HG03135 (cell line): ENCODE measurements around the gene MTHFD2.
"Not testable (repeated sequence)": the region's sequence is repeated elsewhere in the genome, so short reads cannot be mapped to it uniquely, and the experiment has no call there.

Source experiments
- ATAC-seq: cut with Tn5 transposase; IDR thresholded peaks from one replicate; pipeline ENCODE4 v1.9.1; 2021; ENCODE audit warnings: mild to moderate bottlenecking, moderate library complexity; ENCODE audit not compliant: unreplicated experiment

The MTHFD2 gene

DNA sequence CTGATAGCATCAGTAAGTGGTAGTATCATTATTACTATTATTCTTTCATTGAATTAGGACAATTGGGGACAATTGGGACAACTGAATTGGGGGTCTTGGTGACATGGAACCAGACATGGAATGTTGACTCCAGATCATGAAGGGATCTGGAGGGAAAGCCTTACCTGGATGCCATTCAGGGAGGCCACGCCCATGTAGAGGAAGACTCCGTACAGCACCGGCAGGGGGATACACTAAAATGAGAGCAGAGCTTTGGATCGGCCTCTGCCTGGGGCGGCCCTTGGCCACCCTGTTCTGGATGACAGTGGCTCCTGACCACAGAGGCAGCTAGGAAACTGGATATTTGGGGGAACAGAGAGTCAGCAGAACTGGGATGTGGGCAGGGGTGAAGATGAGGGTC is 29.2 kb downstream of the MTHFD2 start:
- no peak for ATAC-seq

DNA sequence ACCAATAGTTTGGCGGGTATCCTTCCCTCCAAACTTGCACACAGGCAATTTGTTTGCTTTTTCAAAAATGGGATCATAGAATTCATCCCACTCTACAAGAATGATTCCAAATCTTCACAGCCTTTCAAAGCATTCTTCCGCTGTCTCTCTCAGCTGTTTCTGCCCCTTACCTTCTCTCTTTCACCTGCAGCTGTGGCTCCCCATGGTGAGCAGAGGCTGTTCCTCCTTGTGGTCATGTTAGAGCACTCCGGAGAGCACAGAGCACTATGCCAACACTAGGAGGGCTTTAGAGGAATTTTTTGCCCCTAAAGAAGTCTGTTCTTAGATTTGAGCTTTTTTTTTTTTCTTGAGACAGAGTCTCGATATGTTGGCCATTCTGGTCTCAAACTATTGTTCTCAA is 30.4 kb downstream of the MTHFD2 start:
- ATAC-seq, result no peak

DNA sequence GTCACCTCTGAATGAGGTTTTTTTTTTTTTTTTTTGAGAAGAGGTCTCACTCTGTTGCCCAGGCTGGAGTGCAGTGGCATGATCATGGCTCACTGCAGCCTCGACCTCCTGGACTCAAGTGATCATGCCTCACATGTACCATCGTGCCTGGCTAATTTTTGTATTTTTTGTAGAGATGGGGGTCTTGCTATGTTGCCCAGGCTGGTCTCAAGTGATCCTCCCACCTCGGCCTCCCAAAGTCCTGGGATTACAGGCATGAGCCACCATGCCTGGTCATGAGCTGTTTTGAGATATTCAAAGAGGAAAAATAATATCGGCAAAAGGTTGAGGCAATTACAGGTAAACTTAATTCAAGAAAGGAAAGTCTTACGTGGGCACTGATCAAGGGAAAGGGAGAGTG is 31.4 kb downstream of the MTHFD2 start:
- ATAC-seq, result not testable (repeated sequence)

DNA sequence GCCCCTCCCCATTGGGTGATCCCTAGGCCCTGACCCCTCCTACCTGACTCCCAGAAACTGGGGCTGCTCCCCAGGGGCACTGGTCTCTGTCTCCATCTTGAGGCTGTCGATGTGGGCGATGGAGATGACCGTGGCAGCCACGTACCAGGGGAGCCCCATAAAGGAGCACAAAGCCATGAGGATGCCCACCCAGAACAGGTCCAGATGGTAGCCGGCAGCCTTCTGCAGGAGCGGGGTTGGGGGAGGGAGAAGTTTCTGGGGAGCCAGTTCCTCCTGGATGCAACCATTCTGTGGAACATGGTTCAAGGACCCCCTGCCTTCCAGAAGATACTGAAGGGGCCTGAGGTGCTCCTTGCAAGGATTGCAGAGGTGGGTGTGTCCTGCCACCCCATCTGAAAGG is 34.0 kb downstream of the MTHFD2 start:
- no peak for ATAC-seq

DNA sequence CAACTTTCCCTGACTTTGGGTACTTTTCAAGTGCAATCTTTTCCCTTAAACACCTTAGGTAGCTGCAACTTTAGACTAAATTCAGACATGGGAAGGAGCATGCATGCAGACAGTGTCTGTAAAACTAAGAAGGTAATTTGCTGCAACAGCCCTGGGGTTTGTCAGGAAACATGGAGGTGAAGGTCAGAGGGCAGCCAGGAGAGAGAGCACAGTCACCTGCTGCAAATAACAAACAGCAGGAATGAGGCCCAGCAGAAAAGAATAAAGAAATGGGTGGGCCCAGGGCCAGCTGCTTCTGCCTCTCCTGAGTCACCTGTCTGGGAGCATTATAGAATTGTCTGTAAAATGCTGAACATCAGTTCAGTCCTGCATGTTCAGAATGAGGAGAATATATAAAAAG is 35.2 kb downstream of the MTHFD2 start:
- no peak for ATAC-seq

GRCh38 chr2:74235041-74235440 is 36.6 kb downstream of the MTHFD2 start:
- no peak for ATAC-seq

DNA sequence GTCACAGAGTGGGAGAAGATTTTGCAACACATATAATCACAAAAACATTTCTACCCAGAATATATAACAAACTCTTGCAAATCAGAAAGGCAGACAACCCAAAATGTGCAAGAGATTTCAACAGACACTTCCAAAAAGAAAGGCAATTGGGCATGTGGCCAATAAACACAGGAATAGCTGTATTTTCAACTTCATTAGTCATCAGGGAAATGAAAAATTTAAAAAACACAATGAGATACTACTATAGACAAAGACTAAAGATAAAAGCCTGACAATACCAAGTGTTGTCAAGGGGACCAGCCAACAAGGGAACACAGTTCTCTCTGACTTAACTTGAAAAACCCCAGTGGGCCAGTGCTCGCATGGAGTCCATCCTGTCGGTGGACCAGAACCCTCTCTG is 40.5 kb downstream of the MTHFD2 start:
- no peak for ATAC-seq

DNA sequence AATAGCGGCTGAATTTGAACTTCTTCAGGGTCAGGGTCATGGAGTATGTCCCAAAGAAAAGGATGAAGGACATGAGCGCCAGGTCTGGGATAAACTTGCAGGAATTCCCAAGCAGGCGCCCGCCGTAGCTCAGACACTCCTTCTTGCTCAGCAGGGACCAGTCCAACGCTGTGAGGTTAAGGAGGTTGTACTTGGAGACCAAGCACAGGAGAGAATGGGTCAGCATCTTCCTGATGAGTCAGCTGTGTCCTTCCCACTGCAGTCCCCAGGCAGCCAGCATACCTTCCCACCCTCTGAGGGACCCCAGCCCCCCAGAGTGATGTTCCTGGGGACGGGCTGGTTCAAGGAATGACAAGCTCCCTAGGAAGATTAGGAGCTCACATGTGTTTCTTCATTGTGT is 40.9 kb downstream of the MTHFD2 start:
- ATAC-seq, result no peak

DNA sequence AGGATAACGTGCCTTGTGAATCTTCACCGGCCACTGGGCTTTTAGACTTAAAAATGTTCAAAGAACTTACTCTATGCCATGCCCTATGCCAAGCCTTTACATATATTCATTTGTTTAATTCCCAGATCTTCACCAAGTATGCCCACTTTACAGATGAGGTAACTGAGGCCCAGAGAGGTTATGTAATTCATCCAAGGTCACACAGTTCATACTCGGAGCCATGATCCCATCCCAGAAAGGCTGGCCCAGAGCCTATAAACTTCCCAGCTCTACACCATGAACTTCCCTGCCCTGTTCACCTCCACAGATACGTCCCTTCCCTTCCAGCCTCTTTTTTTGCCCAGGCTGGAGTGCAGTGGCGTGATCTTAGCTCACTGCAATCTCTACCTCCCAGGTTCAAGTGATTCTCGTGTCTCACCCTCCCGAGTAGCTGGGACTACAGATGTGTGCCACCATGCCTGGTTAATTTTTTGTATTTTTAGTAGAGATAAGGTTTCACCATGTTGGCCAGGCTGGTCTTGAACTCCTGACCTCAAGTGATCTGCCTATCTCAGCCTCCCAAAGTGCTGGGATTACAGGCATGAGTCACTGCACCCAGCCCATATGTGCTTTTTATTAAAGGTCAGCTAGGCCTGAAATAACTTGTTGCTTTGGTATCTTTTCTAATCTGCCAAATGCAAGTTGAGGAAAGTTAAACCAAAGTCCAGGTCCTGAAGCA is 44.1 kb downstream of the MTHFD2 start:
- no peak for ATAC-seq

GRCh38 chr2:74244286-74244685 is 45.9 kb downstream of the MTHFD2 start:
- ATAC-seq, result no peak

DNA sequence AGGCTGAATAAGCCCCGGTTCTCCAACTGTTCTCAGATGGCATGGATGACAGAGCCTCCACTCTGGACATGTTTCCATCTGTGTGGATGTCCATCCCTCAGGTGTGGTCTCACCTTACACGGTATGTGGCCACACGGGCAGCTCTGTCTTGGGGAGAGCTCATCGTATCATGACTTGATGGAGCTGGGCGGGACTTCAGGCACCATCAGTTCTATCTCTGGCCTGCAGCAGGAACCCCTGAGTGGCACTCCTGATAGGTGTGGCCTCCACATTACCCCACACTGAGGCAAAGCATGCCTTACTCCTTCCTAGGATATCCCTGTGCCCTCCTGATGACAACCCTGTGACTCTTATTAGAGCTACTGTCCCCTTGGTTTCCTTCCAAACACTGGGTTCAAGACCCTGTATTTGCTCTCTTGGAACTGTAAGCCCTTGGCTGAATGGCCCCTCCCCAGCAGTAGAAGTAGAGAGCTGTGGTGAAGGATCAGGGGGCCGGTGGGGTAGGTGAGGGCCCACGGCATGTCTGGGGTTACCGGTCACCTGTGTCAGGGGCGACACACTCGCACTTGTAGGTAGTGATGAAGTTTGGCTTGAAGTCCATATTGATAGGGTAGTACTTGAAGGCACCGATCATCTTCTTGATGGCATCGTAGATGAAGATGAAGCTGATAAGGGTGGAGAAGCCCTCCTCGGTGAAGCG is 48.2 kb downstream of the MTHFD2 start:
- no peak for ATAC-seq

- no peak for ATAC-seq
These were observed 51.1 kb downstream of the MTHFD2 start for GRCh38 chr2:74249406-74250122.

GRCh38 chr2:74250189-74250631 is 51.8 kb downstream of the MTHFD2 start:
- ATAC-seq, result no peak

- no peak for ATAC-seq
These were observed 53.6 kb downstream of the MTHFD2 start for GRCh38 chr2:74252036-74252435.

GRCh38 chr2:74252862-74253261 is 54.4 kb downstream of the MTHFD2 start:
- ATAC-seq, result no peak

DNA sequence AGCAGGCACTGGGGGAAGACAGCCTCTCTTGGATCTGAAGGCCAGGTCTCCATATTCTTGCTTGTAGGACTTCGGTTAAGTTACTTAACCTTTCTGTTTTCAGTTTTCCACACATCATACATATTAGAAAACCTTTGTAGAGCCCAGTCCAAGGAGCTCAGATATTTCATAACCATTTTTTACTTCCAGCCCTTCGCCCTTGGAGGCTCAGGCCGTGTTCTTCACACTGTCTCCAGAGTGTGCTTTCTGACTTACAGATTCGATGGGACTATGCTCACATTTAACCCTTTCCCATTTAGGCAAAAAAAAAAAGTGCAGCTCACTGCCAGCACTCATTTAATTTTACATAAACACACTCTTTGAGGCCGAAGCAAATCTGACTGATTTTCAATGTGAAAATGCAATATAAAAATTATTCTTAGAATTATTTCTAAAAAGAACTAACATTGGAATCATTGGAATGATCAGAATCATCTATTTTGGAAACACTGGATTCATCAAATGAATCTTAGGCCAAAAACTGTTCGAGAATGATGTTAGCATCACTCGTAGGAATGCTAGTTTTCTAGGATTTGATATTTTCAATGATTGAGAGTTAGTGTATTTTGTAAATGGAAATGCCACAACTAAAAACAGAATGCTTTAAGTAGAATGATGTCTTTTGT is 55.0 kb downstream of the MTHFD2 start:
- no peak for ATAC-seq

- ATAC-seq, result no peak
These were observed 55.5 kb downstream of the MTHFD2 start for GRCh38 chr2:74253971-74254310.

DNA sequence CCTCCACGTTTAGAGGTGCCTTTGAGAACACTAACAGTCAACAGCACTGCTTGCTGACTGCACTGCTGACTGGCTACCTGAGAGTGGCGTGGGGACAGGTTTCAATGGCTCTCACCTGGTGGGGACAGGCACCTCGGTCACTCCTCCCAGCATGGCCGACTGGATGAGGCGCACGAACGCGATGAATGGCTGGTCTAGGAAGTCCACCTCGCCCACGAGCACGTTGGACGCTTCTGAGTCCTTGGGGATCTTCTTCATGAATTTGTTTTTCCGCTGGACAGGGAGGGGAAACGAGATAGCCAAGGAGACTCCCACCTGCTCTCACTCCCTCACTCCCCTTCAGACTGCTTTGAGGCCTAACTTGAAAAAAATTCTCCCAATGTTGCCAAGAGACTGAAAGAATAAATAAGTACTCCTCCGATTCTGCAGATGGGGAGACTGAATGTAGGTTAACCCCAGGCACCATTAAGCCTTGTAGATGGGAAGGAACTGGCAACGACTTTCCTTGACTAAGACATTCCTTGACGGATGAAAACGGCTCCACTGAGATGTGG is 57.3 kb downstream of the MTHFD2 start:
- ATAC-seq, result no peak

DNA sequence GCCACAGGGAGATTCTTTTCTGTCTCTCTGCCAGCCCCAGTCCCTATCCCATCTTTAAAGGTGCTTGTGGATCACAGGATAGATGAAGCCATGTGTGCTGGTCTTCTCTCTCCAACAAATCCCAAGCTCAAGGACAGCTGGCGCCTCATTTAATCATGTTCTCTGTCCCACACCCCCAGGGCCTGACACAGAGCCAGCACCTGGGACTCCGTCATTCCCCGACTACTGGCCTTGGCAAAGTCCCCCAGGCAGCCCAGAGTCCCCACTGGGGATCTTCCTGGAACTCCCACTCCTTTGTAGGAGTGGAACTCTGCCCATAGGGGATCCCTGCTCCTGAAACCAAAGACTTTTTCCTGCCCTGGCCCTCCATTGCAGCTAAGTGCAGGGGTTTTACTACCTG is 60.8 kb downstream of the MTHFD2 start:
- no peak for ATAC-seq

DNA sequence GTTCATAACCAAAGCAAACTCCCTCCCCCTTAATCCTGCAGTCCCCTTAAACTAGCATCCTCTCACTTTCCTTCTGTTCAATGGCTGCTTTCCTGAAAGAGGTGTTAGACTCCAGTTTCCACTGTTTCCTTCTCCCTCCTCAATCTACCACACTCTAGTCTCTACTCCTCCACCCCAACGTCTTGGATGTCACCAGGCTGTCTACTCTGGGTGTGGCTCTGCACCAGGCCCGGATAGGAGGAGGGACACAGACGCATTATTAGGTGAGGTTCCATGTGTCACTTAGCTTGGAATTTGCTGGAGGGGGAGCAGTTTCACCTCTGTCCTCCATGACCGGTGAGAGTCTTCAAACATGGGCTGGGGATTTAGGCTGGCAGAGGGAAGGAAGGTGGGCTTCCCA is 61.3 kb downstream of the MTHFD2 start:
- no peak for ATAC-seq

GRCh38 chr2:74260495-74260894 is 62.1 kb downstream of the MTHFD2 start:
- no peak for ATAC-seq
